ENCODE data around the gene CLCF1. TPM values are rescaled to one million over a fixed set of nuclear protein-coding genes. Genes with fewer than 3 reads are reported as not detected.

Gene CLCF1
- total and polyA plus RNA-seq, 2 of the 13 experiments (the other 11 are each of a cell fraction or from before 2014, with no cell fraction given), result 0.49 to 0.78 TPM

GRCh38 chr11:67382276-67383136 is 9.1 kb upstream of the CLCF1 start (continued):
- TF ChIP-seq ZNF142 (CRISPR knock-in tag; IDR thresholded peaks at IDR 0.05) (no peak), NR3C1 (CRISPR knock-in tag; IDR thresholded peaks at IDR 0.05) (no peak), STAT5B (CRISPR knock-in tag; IDR thresholded peaks at IDR 0.05) (no peak), ZNF776 (CRISPR knock-in tag; IDR thresholded peaks at IDR 0.05) (no peak), ZBTB33 (CRISPR knock-in tag; IDR thresholded peaks at IDR 0.05) (no peak), ZSCAN30 (CRISPR knock-in tag; IDR thresholded peaks at IDR 0.05) (no peak), NKX3-1 (CRISPR knock-in tag; IDR thresholded peaks at IDR 0.05) (no peak), ZNF549 (CRISPR knock-in tag; IDR thresholded peaks at IDR 0.05) (no peak), CHCHD3 (CRISPR knock-in tag; IDR thresholded peaks at IDR 0.05) (no peak), SYNCRIP (IDR thresholded peaks at IDR 0.05; ENCODE audit: insufficient read depth, low read depth, low read length) (no peak), MYNN (CRISPR knock-in tag; IDR thresholded peaks at IDR 0.05; ENCODE audit: low read depth) (no peak), KAT7 (CRISPR knock-in tag; IDR thresholded peaks at IDR 0.05; ENCODE audit: borderline replicate concordance) (no peak)
- TF ChIP-seq, protein P1, sequence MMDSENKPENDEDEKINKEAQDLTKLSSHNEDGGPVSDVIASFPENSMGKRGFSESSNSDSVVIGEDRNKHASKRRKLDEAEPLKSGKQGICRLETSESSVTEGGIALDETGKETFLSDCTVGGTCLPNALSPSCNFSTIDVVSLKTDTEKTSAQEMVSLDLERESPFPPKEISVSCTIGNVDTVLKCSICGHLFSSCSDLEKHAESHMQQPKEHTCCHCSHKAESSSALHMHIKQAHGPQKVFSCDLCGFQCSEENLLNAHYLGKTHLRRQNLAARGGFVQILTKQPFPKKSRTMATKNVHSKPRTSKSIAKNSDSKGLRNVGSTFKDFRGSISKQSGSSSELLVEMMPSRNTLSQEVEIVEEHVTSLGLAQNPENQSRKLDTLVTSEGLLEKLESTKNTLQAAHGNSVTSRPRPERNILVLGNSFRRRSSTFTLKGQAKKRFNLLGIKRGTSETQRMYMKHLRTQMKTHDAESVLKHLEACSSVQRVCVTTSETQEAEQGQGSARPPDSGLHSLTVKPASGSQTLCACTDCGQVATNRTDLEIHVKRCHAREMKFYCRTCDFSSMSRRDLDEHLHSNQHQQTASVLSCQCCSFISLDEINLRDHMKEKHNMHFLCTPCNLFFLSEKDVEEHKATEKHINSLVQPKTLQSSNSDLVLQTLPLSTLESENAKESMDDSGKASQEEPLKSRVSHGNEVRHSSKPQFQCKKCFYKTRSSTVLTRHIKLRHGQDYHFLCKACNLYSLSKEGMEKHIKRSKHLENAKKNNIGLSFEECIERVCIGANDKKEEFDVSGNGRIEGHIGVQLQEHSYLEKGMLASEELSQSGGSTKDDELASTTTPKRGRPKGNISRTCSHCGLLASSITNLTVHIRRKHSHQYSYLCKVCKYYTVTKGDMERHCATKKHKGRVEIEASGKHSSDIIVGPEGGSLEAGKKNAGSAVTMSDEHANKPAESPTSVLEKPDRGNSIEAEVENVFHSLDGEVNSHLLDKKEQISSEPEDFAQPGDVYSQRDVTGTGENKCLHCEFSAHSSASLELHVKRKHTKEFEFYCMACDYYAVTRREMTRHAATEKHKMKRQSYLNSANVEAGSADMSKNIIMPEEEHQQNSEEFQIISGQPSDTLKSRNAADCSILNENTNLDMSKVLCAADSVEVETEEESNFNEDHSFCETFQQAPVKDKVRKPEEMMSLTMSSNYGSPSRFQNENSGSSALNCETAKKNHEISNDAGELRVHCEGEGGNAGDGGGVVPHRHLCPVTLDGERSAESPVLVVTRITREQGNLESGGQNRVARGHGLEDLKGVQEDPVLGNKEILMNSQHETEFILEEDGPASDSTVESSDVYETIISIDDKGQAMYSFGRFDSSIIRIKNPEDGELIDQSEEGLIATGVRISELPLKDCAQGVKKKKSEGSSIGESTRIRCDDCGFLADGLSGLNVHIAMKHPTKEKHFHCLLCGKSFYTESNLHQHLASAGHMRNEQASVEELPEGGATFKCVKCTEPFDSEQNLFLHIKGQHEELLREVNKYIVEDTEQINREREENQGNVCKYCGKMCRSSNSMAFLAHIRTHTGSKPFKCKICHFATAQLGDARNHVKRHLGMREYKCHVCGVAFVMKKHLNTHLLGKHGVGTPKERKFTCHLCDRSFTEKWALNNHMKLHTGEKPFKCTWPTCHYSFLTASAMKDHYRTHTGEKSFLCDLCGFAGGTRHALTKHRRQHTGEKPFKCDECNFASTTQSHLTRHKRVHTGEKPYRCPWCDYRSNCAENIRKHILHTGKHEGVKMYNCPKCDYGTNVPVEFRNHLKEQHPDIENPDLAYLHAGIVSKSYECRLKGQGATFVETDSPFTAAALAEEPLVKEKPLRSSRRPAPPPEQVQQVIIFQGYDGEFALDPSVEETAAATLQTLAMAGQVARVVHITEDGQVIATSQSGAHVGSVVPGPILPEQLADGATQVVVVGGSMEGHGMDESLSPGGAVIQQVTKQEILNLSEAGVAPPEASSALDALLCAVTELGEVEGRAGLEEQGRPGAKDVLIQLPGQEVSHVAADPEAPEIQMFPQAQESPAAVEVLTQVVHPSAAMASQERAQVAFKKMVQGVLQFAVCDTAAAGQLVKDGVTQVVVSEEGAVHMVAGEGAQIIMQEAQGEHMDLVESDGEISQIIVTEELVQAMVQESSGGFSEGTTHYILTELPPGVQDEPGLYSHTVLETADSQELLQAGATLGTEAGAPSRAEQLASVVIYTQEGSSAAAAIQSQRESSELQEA (CRISPR knock-in tag; IDR thresholded peaks at IDR 0.05; ENCODE audit: not compliant biosample characterization), result no peak

Data from HepG2 (cell line).